Measurements from ENCODE around the gene RGL1.

DNA sequence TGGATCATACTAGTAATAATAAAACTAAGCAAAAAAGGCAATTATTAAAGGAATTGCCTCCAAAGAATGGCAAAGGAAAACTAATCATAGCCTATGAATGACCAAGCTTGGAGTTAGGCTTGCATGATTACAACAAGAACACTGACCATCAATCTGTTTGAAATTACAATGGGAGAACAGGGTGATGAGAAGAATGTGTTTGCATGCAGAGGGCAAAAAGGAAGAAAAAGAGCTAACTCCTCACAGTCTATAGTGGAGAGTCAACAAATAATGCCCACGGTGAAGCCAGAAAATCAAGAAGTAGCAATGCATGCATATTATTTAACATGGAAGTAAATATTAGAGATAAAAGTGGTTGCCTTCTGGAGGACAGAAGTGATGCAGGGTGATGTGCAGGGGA lies 160.8 kb downstream of the RGL1 start:
- TF ChIP-seq, protein P1, sequence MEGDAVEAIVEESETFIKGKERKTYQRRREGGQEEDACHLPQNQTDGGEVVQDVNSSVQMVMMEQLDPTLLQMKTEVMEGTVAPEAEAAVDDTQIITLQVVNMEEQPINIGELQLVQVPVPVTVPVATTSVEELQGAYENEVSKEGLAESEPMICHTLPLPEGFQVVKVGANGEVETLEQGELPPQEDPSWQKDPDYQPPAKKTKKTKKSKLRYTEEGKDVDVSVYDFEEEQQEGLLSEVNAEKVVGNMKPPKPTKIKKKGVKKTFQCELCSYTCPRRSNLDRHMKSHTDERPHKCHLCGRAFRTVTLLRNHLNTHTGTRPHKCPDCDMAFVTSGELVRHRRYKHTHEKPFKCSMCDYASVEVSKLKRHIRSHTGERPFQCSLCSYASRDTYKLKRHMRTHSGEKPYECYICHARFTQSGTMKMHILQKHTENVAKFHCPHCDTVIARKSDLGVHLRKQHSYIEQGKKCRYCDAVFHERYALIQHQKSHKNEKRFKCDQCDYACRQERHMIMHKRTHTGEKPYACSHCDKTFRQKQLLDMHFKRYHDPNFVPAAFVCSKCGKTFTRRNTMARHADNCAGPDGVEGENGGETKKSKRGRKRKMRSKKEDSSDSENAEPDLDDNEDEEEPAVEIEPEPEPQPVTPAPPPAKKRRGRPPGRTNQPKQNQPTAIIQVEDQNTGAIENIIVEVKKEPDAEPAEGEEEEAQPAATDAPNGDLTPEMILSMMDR (IDR thresholded peaks at IDR 0.05), result no peak
- TF ChIP-seq POLR2A (IDR thresholded peaks at IDR 0.05), result no peak

Measured in lower leg skin (tissue), 3 donors.